Mononuclear cell (primary cell): ENCODE measurements around the gene SLC43A1. TPM values are rescaled to one million over a fixed set of nuclear protein-coding genes. Genes with fewer than 3 reads are reported as not detected.

Experiments used
- H3K27me3 ChIP-seq: 2 replicates; pipeline ENCODE4 v1.6.0; 2011; ENCODE audit warnings: low read length, control low read depth; ENCODE audit not compliant: insufficient read depth
- H3K4me1 ChIP-seq: 2 replicates; pipeline ENCODE4 v1.5.1; 2011; ENCODE audit warnings: mild to moderate bottlenecking, low read length, control low read depth; ENCODE audit not compliant: insufficient read depth
- H3K4me3 ChIP-seq: 2 replicates; pipeline ENCODE4 v1.5.1; 2011; ENCODE audit warnings: mild to moderate bottlenecking, low read length, moderate library complexity
- H3K9me3 ChIP-seq: 2 replicates; pipeline ENCODE4 v1.5.1; 2011; ENCODE audit warnings: low read depth, mild to moderate bottlenecking, control low read depth, low read length
- total RNA-seq: library from RNA; depleted of rRNA; stranded (reverse); fragments of >200 nt; gene quantifications from one replicate; pipeline ENCODE4 v1.2.3, GENCODE V29; 2012

SLC43A1 gene
- total RNA-seq, 1 donor: 4.6 TPM

DNA sequence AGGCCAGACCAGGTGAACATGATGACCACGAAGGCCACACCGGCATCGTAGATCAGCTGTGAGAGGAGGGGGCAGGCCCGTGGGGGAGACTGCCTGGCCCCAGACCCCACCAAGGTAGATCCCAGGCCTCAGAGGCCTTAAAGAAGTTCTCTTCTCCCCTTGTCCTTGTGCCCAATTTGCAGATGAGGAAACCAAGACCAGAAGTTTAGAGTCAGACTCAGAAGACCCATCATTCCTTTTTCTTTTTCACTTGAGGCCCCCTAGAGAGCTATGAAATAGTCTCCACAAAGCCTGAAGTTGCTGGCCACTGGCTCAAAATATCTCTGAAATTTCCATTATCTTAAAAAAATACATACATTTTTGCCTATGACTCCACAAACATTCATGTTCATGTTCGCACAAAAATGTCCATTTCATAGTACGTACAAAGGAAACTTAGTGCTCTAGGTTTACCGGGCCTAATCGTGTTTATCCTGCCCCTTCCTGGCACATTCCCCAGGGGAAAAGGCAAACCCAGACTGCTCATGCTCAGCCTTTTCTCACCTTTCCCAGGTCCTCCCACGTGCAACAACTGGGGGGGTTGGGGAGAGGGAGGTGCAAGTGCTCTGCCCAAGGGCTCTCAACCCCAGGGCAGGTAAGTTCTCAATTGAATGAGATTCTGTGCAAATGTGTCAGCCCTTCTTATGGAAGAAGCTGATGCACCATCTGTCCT, 19.2 kb downstream of the SLC43A1 start:
- no peaks in the 10 kb centered on the region for H3K27me3 ChIP-seq
- H3K4me3 ChIP-seq: no peak overlapping the region
- peaks cover 13% of the 10 kb centered on the region for H3K4me1 ChIP-seq
- H3K9me3 ChIP-seq: no peaks in the 10 kb centered on the region

DNA sequence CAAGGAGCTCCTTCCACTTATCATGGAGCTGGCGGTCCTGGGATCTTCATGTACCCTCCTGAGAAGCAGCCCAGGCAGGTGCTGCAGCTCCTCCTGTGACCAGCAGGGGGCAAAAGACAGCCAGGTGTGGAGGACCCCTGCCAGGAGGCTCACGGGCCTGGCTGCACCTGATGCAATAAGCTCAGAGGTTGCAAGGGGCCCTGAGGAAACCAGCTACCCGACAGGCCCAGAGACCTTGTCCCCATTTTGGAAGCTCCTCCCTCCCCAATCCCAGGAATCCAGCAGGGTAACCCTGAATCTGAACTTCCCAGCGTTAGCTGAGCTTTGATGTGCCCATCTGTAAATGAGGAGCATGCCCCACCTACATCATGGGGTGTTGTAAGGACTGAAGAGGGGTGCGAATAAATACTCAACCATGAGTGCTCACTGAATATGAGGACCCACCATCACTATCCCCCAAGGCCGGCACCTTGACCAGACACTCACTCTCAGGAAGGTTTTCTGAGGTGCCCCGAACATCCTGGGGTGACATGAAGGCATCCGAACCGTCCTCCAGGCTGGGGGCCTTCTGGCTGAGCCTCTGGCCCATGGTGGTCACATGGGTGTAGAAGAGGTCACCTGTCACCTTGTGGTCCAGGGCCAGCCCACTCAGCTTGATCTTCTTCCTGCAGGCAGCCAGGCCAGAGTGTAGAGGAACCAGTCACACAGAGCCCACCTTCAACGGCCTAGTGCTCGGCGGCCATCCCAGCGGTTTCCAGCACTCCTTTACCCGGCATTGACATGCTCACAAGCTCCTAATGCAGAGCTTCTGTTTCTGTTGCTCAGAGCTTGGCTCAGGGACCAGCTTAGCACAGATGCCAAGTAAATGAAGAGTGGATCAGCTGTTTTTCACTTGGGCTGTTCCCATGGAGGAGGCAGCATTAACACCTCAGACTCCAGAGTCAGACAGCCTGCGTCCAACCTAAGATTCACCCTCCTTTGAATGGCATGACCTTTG, 21.7 kb downstream of the SLC43A1 start:
- Histone ChIP-seq H3K27me3 (no peaks in the 10 kb centered on the region), H3K4me3 (no peak overlapping the region), H3K9me3 (no peaks in the 10 kb centered on the region), H3K4me1 (peaks cover 5% of the 10 kb centered on the region)

DNA sequence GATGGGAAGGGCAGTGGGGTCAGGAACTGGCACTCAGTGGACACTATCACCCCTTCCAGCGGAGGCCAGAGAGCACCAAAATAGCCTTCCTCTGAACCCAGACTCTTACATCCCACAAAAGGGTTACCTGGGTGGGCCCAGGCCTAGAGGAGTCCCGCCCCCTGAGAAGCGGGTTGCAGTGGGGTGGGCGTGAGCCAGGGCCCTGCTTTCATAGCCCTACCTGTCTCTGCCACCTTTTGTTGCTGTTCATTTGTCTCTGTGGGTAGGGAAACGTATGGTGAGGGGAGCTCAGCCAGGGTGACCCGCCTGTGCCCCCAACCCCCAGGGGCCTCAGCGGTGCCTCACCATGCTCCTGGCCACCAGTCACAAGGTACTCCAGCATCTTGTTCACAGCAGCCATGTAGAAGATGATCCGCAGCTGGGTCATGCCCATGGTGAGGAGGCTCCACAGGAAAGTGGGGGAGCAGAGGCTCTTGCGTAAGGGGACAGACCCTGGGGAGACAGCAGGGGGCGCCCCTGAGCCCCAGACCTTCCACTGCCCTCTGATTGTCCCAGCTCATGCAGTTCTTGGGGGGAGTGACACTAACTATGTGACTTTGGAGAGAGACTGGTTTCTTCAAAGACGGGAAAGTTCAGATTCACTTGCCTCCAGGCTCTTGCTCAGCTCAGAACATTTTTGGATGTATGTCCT, 24.0 kb downstream of the SLC43A1 start:
- H3K4me1 ChIP-seq: peaks cover 5% of the 10 kb centered on the region
- H3K4me3 ChIP-seq: no peak overlapping the region
- no peaks in the 10 kb centered on the region for H3K9me3 ChIP-seq
- no peaks in the 10 kb centered on the region for H3K27me3 ChIP-seq

DNA sequence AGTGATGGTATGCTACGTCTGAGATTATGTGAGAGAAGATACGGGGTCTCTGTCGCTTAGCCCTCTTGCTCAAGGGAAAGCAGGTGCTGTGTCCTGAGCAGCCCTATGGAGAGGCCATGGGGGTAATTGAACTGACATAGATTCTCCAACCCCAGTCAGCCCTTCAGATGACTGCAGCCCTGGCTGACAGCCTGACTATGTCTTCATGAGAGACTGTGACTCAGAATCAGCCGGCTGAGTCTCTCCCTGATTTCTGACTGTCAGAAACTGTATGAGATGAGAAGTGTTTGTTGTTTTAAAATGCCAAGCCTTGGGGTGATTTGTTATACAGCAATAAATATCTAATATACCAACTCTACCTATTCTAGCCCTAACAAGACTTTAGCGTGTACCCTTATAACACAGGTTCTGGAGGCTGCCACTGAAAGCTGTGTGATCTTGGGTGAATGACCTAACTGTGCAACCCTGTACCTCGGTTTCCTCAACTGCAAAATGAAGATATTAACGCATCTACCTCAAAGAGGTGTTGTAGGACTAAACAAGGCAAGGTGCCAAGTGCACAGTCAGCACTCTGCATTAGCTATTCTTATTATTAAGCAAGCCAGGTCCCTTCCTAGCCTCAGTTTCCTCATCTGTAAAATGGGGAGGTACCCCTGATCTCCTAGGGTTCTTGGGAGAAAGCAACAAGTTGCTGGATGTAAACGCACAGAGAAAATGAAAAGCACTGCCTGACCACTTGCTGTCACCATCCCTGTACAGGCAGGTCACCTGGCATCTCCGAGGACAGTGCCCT, 24.9 kb downstream of the SLC43A1 start:
- no peaks in the 10 kb centered on the region for H3K9me3 ChIP-seq
- H3K27me3 ChIP-seq: no peaks in the 10 kb centered on the region
- H3K4me1 ChIP-seq: peaks cover 10% of the 10 kb centered on the region
- H3K4me3 ChIP-seq: no peak overlapping the region

DNA sequence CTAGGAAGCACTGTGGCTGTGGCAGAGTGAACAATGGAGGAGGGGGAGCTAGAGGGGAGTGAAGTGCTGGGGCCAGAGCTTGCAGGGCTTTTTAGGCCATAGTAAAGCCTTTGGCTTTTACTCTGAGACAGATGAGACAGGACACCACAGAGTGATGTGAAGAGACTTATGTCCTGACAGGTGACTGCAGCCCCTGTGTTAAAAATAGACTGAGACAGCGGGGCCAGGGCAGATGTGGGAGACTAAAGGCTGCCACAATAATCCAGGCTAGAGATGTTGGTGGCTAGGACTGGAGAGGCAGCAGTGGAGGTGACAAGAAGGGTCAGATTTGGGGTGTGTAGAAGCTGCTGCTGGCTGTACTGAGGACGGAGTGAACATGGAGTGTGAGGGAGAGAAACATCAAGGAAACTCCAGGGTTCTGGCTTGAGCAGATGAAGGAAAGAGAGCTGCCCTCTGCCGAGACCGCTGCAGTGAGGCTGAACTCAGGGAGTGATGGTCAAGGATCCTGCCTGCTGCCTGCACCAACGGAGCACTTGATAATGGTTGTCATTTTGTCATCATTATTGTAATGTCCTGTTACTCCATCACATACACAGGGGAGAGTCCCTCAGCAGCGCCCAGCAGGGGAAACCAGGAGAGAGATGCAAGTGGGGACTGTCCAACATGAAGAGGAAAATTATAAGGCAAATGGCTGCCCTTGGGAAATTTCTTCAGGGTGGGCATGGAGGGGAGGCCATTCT, 27.4 kb downstream of the SLC43A1 start:
- H3K4me1 ChIP-seq: peaks cover 31% of the 10 kb centered on the region
- no peaks in the 10 kb centered on the region for H3K27me3 ChIP-seq
- H3K4me3 ChIP-seq: no peak overlapping the region
- H3K9me3 ChIP-seq: no peaks in the 10 kb centered on the region

DNA sequence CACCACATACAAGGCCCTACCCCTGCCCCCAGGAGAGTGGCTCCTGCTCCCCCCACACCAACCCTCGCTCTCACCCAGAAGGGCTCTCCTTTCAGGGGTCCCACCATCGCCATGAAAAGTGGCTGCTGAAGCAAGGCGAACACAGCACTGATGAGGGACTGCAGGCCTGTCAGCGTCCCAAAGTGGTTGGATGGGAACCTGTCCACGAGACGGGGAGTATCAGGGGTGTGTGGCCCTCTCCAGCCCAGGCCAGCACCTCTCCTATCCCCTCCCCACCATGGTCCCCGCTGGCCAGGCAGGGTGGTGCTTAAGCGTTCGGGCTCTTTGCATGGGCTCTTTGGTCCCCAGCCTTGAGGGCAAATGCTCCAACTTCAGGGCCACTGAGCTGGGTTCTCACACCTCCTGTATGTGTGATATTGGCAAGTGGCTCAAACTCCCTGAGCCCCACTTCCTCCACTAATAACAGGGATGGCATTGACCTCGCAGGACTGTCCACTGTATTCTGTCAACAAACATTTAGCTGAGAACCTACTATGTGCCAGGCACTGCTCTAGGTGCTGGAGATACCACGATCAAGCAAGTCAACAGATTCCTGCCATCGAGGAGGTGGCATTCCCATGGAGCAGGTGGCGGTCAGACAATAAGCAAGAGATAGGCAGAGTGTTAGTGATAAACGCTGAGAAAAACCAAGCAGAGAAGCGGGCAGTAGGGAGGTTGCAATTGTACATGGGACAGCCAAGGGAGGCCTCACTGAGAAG, 28.3 kb downstream of the SLC43A1 start:
- H3K27me3 ChIP-seq: no peaks in the 10 kb centered on the region
- H3K9me3 ChIP-seq: no peaks in the 10 kb centered on the region
- no peak overlapping the region for H3K4me3 ChIP-seq
- peaks cover 39% of the 10 kb centered on the region for H3K4me1 ChIP-seq

DNA sequence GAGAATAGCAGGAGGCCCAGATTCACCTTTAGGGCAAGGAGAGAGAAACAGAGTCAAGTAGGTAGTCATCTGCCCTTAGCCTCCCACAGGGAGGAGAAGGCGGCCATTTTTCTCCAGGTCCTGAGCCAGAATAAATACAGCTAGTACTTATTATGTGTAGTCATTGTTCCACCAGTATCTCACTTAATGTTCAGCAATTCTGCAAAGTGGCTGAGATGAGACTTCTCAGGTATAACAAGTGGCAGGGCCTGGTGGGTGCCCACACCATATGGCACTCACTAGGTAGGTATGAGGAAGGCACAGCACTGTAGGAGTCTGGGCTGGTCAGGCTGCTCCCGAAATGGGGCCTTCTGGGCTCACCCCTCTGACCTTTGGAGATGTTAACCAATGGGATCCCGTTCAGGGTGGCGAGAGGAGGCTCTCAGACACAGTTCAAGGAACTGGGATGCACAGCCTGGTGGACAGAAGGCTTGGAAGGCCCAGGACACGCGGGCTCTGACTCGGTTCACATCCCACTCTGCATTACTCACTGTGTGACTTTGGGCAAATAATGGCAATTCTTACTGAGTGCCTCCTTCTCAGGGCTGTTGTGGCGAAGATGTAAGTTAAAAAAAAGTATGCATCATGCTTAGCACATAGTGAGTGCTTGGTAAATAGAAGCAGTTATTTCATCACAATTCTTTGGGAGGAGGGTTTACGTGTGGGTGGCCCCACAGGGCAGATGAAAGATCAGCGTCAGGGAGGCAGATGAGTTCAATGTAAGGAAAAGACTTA, 30.1 kb downstream of the SLC43A1 start:
- peaks cover 46% of the 10 kb centered on the region for H3K4me1 ChIP-seq
- H3K27me3 ChIP-seq: no peaks in the 10 kb centered on the region
- no peak overlapping the region for H3K4me3 ChIP-seq
- H3K9me3 ChIP-seq: no peaks in the 10 kb centered on the region

DNA sequence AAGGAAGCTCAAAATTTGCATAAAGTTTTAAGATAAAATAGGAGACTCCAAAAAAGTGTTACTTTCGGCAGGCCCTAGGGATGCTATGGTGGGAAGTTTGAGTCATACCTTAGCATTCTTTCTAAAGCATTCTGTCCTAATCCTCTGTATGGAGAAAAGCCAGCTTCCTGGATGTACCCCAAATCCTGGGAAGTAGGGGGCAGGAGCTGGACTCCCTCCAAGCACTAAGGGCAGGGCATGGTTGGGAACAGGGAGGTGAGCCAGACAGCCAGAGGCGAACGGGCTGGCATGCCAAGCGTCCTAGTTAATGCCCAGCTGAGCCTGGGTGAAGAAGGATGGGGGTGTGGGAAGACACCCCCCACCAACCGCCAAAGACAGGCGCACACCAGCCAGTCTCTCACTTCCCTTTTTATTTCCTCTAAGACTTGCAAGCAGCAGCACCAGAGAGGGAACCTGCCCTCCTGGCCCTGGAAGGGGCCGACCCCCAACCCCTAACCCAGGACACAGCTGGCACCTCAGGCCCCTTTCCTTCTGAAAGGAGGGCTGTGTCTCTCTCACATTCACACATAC, 31.3 kb downstream of the SLC43A1 start:
- Histone ChIP-seq H3K4me3 (no peak overlapping the region), H3K9me3 (no peaks in the 10 kb centered on the region), H3K27me3 (no peaks in the 10 kb centered on the region), H3K4me1 (peaks cover 46% of the 10 kb centered on the region)

DNA sequence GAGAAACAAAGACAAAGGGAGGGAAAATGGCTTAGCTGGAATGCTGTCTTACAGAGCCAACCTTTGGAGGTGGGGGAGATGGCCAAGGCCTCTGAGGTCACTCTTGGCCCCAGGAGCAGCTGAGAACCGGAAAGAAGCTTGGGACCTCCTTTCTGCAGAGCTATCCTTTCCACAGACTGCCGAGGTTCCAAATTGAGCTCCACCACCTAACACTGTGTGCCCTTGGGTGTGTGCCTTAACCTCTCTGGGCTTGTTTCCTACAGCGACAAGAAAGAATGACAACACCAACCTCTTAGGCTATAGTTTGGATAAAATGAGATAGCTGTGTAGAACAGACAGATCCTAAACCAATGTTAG, 32.0 kb downstream of the SLC43A1 start:
- Histone ChIP-seq H3K9me3 (no peaks in the 10 kb centered on the region), H3K4me3 (no peak overlapping the region), H3K27me3 (no peaks in the 10 kb centered on the region), H3K4me1 (peaks cover 46% of the 10 kb centered on the region)

DNA sequence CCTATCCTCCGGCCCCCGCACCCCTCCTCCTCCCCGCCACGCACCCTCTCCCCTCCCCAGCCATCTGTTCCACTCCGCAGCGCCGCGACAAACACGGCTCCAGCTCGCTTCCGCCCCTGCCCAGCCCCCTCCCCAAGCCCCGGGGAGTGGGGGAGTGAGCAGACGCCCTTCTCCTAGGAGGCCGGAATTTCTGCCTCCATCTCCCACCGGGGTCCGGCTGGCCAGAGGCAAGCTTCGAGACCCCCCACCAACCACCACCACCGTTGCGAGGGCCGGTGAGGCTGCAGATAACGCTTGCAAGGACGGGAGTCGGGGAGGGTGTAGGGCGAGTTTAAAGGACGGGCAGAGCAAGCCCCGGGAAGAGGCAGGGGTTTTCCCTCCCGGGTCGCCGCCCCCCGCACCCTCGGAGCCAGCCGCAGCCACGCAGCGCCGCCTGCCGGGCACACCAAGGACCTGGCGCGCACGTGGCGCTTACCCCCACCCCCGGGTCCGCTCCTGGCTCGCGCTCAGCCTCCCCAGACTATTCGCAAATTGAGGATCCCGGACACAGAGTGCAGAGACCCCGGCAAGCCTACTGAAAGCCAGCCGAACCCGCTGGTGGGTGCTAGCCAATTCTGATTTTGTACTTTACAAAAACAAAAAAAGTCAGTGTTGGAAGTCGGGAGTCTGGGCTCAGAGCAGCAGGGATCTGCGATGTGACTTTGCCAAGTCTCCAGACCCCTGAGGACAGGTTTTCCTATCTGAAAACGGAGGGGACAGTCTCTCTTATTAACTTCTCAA, 32.5 kb downstream of the SLC43A1 start:
- H3K9me3 ChIP-seq: no peaks in the 10 kb centered on the region
- no peaks in the 10 kb centered on the region for H3K27me3 ChIP-seq
- H3K4me1 ChIP-seq: peaks cover 46% of the 10 kb centered on the region
- H3K4me3 ChIP-seq: no peak overlapping the region

DNA sequence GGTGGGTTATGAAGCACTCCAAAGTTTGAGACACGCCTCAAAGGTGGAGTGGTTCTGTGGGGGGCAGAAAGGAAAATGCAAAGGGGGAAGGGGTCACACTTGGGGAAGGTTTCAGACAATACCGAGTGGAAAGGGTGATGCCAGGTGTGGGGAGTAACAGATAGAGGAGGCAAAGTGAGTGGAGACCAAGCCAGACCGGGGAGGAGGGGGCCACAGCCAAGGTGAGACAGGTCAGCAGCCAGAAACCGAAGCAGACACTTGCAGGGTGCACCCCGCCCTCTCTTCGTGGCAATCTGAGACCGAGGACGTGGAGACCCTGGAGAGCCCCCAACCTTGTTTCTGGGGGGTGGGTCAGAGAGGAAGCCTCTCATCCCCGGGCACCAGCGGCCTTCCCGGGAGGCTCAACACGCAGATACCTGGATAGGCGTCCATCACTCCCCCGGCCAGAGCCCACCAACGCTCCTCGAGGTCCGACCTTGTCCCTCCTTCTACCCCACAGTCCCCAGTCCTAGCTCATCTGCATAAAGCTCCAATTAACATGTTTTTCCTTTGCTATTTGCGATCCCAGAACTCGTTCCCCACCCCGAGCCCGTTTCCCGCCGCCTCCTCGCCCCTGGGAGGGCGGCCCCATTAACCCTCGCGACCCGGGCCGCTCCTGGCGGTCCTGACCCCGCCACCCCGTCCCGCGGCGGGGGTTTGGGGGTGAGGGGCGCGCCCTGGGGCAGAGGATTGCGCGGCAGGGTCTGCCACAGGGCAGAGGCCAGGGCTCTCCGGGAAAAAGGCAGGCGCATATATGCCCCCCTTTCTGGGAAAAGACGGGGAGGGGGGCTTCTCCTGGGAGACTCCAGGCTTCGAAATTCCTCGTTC, 33.4 kb downstream of the SLC43A1 start:
- no peak overlapping the region for H3K4me3 ChIP-seq
- H3K9me3 ChIP-seq: no peaks in the 10 kb centered on the region
- H3K4me1 ChIP-seq: peaks cover 47% of the 10 kb centered on the region
- H3K27me3 ChIP-seq: no peaks in the 10 kb centered on the region
